Stimulated activated CD8-positive, alpha-beta memory T cell treated with anti-CD3 and anti-CD28 coated beads, Interleukin-15, amount 100 ng/mL, for 1 hour (primary cell): Measurements from ENCODE around the gene RHOH.

Source experiments
- DNase-seq: peaks from one replicate; pipeline ENCODE4 v3.0.0-alpha.2; 2020; ENCODE audit warnings: low read depth

RHOH gene

GRCh38 chr4:40190019-40190418, 6.8 kb upstream of the RHOH start:
- no peak for DNase-seq

- DNase-seq: no peak
Measured at GRCh38 chr4:40190465-40190864, 6.4 kb upstream of the RHOH start.

DNA sequence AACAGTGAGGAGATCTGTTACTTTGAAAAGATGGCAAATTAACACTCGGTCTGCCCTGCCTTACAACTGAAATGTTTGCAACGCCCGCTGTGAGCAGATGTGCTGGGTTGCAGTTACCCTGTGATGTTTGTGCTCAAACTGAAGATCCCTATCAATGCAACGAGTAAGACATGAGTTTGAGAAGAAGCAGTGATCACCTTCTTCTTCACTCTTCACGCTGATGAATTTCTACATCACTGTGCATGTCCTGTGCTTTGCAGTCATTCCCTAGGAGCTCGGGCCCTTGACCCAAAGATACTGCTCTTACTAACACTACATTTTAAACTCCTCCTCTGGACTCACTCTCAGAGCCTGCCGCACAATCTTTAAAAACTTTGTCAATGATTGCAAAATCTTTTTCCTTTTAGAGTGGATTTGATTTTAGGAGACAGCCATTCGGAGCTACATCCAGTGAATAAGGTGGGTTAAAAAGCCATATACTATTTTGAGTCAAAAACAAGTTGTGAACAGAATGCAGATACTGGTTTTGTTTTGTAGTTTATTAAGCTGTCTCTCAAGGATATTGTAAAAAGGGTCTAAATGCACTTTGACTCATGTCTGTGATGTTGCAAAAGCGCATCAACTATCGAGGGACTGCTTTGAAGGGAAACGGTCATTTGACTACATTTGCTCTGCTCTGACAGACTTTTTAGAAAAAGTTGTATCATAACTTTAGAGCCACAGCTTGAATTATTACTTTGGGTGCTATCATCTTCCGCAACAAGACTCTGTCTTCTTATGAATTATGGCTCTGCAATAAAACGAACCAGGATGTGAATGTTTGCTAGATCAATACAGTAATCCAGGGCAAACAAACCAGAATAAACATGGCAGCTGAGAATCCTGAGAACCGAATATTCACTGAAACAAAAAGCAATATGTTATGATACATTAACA, 5.7 kb upstream of the RHOH start:
- no peak for DNase-seq

- no peak for DNase-seq
Measured at GRCh38 chr4:40192114-40193015, 4.5 kb upstream of the RHOH start.

- no peak for DNase-seq
Measured at GRCh38 chr4:40193016-40193571, 3.7 kb upstream of the RHOH start.

GRCh38 chr4:40193578-40193977, 3.3 kb upstream of the RHOH start:
- no peak for DNase-seq

DNA sequence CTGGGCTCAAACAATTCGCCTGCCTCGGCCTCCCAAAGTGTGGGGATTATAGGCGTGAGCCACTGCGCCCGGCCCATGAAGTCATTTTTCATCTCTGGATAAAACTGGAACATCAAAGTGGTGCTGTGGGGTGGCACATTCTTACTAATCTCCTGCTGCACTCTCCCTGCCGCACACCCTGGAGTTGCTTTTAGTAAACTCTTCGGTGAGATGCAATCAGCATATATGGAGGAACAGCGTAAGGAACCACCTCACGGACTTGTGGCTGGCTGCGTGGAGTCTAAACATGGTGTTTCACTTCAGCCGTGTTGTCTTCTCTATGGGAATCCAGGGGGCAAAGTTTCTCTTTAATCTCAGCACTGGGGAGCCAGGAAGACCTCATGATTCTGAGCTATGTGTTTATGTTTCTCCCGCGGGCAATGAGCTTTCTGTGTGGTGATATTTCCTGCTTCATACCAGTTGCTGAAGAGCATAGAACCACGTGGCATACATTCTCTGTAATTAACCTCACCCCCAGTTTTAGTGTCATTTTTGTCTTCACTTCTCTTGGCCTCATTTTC, 2.1 kb upstream of the RHOH start:
- DNase-seq: no peak

GRCh38 chr4:40195182-40196177, 1.4 kb upstream of the RHOH start:
- no peak for DNase-seq

- no peak for DNase-seq
Measured at GRCh38 chr4:40196272-40196671, 559 bp upstream of the RHOH start.

GRCh38 chr4:40197879-40198689, 1.3 kb downstream of the RHOH start:
- DNase-seq: no peak

DNA sequence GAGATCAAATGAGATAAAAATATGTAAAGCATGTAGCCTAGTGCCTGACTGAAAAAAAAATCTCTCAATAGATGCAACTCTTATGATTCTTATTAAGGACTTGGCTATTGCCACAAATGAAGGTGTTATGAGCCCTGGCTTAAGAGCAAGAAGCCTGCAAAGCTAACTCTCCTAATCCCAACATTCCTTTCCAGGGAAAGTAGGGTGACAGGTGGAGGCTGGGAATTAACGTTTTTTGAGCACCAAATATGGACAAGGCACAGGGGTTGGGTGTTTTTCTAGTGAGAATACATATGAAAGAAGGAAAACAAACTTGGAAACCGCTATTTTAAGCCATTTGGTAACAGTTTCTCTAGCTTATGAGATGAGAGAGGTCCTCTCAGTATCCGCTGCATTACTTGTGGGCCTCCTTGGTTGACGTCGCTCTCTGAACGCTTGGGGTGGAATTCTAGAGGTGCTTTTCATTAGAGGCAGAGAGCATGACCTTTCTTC, 2.4 kb downstream of the RHOH start:
- DNase-seq: no peak

GRCh38 chr4:40199999-40200874, 3.4 kb downstream of the RHOH start:
- DNase-seq: no peak

DNA sequence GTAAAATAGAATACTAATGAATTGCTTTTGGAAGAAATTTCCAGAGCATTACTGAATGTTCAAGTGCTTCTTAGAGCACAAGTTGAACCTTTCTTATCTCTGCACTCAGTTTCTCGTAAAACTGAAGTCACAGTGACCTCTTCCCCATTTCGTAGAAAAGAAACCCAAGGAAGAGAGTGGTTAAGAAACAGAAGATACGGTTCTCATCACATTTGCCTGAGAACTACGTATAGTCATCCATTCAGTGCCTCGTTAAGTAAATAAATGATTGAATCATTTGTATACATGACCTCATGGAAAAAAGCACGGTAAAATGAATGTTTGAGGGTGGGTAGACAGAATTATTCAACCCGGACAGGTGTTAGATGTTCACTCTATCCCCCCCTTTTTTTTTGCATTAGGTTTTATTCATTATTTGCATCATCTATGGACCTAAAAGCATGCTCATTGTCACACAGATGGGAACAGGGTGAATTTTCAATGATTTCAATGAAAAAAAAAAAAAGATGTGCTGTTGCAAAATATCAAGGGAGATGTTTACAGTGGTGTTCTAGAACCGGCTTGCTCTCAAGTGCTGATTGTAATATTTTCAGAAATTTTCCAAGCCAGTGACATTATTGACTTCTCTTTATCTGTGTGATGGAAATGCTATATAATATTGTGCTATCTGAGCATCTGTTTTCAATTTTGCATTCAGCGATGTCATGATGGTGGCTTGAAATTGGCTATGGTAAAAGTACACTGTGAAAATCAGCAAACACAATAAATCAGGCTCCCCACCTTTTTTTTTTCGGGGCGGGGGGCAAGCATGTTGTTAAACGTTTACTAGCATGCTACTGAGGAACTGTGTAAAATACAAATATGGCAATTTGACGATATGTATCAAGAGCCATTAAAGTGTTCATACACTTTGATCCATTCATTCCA, 4.3 kb downstream of the RHOH start:
- no peak for DNase-seq

GRCh38 chr4:40201898-40202297, 5.1 kb downstream of the RHOH start:
- DNase-seq: no peak

DNA sequence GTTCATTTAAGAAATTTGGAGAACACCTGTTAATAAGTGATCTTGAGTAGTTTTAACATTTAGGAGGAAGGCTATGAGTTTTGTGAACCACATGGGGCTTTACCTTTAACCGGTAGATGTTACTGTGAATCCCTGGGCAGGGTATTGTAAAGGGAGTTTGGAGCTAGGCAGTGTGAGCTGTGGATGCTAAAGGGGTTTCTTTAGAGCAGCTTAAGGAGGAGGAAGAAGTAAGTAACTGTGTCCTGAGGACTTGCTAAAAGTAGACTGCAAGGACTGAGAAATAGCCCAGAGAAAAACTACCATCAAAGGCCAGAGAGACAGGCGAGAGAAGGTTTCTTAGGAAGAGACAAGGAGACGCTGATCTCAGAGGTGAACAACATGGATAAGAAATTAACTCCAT, 5.6 kb downstream of the RHOH start:
- no peak for DNase-seq

DNA sequence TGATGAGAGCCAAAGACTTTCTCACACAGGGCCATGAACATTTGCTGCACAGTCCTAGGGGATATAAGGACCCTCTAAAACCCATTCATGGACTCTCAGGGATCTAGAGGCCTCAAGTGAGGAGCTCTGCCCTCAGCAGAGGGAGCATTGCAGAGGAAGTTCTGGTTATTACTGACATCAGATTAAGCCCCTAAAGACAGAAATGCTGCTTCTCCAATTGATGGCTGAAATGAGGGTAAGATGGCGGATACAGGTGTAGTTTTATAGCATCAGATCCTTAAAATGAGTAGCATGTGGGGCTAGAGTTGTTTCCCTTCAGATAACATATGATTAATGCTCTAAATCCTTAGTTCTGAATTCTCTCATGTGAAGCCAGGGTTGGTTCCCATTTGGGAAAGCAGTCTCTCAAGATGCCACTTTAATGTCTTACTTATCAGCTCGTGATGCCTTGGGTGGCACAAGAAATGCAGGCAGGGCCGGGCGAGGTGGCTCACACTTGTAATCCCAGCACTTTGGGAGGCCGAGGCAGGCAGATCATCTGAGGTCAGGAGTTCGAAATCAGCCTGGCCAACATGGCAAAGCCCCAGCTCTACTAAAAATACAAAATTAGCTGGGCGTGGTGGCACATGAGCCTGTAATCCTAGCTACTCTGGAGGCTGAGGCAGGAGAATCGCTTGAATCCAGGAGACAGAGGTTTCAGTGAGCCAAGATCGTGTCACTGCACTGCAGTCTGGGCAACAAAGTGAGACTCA, 7.9 kb downstream of the RHOH start:
- DNase-seq: no peak
